Heart left ventricle (tissue), 16 donors: ENCODE measurements around the gene NFKBIL1. TPM values are rescaled to one million over a fixed set of nuclear protein-coding genes. Genes with fewer than 3 reads are reported as not detected.

ENCODE experiments used
- ATAC-seq, 4 donors: fragments of 200-7000 bp; cut with Tn5 transposase; one replicate each; pipeline ENCODE4 v1.9.1; 2020 to 2022; ENCODE audit warnings: moderate library complexity in 4 of 4, mild to moderate bottlenecking in 3 of 4, moderate number of reproducible peaks in 1 of 4
- DNase-seq, 5 donors: peaks; one replicate each; pipeline ENCODE4 v3.0.0-alpha.2; 2020
- H3K27ac ChIP-seq, 12 donors: fragments of 200-600 bp; sonication (generic) in 4 of 12; one replicate each; pipeline versions ENCODE4 v1.5.0 to v1.8.0; 2016 to 2022; ENCODE audit warnings: mild to moderate bottlenecking in 2 of 12
- H3K27me3 ChIP-seq, 9 donors: fragments of 200-600 bp; sonication (generic) in 2 of 9; one replicate each; pipeline versions ENCODE4 v1.5.1 to v1.8.0; 2016 to 2022; ENCODE audit warnings: mild to moderate bottlenecking in 3 of 9
- H3K36me3 ChIP-seq, 9 donors: fragments of 200-600 bp; sonication (generic) in 2 of 9; one replicate each; pipeline versions ENCODE4 v1.5.0 to v1.8.0; 2018 to 2022; ENCODE audit warnings: mild to moderate bottlenecking in 2 of 9
- H3K4me1 ChIP-seq, 12 donors: fragments of 200-600 bp; sonication (generic) in 4 of 12; one replicate each; pipeline versions ENCODE4 v1.5.0 to v1.8.0; 2016 to 2022; ENCODE audit warnings: mild to moderate bottlenecking in 3 of 12
- H3K4me3 ChIP-seq, 12 donors: fragments of 200-600 bp; sonication (generic) in 4 of 12; one replicate each; pipeline versions ENCODE4 v1.5.0 to v1.8.0; 2017 to 2022; ENCODE audit warnings: mild to moderate bottlenecking in 9 of 12, moderate library complexity in 4 of 12
- H3K9me3 ChIP-seq, 12 donors: fragments of 200-600 bp; sonication (generic) in 4 of 12; one replicate each; pipeline versions ENCODE4 v1.5.0 to v1.8.0; 2016 to 2022; ENCODE audit warnings: mild to moderate bottlenecking in 1 of 12
- CTCF ChIP-seq, 12 donors: fragments of 200-600 bp; sonication (generic) in 4 of 12; IDR thresholded peaks; one replicate each; pipeline versions ENCODE4 v1.5.0 to v1.8.0; 2018 to 2022; ENCODE audit warnings: antibody characterized with exemption in 12 of 12, mild to moderate bottlenecking in 5 of 12
- POLR2A ChIP-seq, 2 donors: fragments of 450-650 bp; IDR thresholded peaks; one replicate each; pipeline ENCODE4 v1.6.1; 2017; ENCODE audit warnings: antibody characterized with exemption in 2 of 2, mild to moderate bottlenecking in 2 of 2, moderate library complexity in 2 of 2
- WGBS, 4 donors: extraction: QIAGEN DNeasy Blood & Tissue Kit in 2 of 4; methylation state at CpG; one replicate each; pipeline versions ENCODE4 v1.1.5 to v1.1.7; 2013 to 2018; 5-methylcytosine and 5-hydroxymethylcytosine counted together
- intact Hi-C, 10 donors: fragments of 100-400 bp; cut with DNase I; formaldehyde crosslinking; loops; one replicate each; pipeline versions ENCODE4 v1.11.1 to v1.14.2; 2022
- polyA plus RNA-seq, 2 donors: library from polyadenylated mRNA; stranded (reverse); fragments of 200-250 nt; gene quantifications; one replicate each; pipeline ENCODE4 v1.2.3, GENCODE V29; 2013
- total RNA-seq, 9 donors: library from RNA; depleted of rRNA in 2 of 9; stranded (reverse); fragments of >200 nt in 2 of 9; fragmentation: NEBNext Ultra II Directional in 3 of 9; extraction: Animal tissue kit (Norgen Biotek cat#: 25700) in 3 of 9; gene quantifications; one replicate each; pipeline versions ENCODE4 v1.1.0 to v1.2.4, GENCODE V29; 2016 to 2023
- donor health status: ischemic (EF 13 %, LVEDD 7.1; RV severe dilation, severe dysfunction).
- donor health status: healthy with polysubstance abuse.
- donor health status: DM: no; HTN: yes; CAD: no.
- donor health status: DM: no; HTN: no; CAD: no.
- donor health status: ischemic (EF 25% LVEDD 6.9; RV normal size, moderate dysfunction).
- donor health status: ischemic (EF 25% LVEDD 5.7; RV mildly dilated, moderate dysfunction).
- donor health status: healthy.
- donor health status: DM: yes; HTN: yes; CAD: no.
- donor health status: ischemic (EF 35%, LVEDD 5.7; RV mildly dilated, moderate dysfunction).
- donor health status: nonischemic (EF 11% LVEDD 7.7; RV severe dilation, severe dysfunction).
- donor health status: DM: yes; HTN: yes; CAD: no.
- donor health status: PGD.
- donor health status: ischemic (EF 29% LVEDD 5.4; RV normal size, mild dysfunction).
- donor health status: nonischemic (EF 23%, LVEDD 6.1; RV moderate dilation, normal function).

Gene NFKBIL1
- total and polyA plus RNA-seq, 11 donors = 10.0 to 22.9 (median 13.6) TPM

- Histone ChIP-seq H3K4me3 (no peak overlapping the region), H3K4me1 (no peaks in the 10 kb centered on the region), H3K36me3 (peaks cover 0 to 44% (median 10%) of the 10 kb centered on the region in 9 donors), H3K27ac (no peak overlapping the region), H3K9me3 (no peaks in the 10 kb centered on the region), H3K27me3 (peaks cover 0 to 4% (median 0%) of the 10 kb centered on the region in 9 donors)
- TF ChIP-seq CTCF (IDR thresholded peaks at IDR 0.05) = no peak
- intact Hi-C loops = no loop called here
- ATAC-seq (no peak), DNase-seq (no peak)
- WGBS, 4 donors = 70 to 82% (median 78%) methylated on average over 4 of the region's 4 CpGs
Observed at GRCh38 chr6:31510007-31510406, 37.4 kb upstream of the NFKBIL1 start.

- H3K4me3 ChIP-seq = no peak overlapping the region
- H3K9me3 ChIP-seq = no peaks in the 10 kb centered on the region
- H3K27me3 ChIP-seq = no peaks in the 10 kb centered on the region
- intact Hi-C loops = no loop called here
- peaks cover 0 to 14% (median 0%) of the 10 kb centered on the region in 12 donors for H3K4me1 ChIP-seq
- DNase-seq = no peak
- whole genome bisulfite sequencing, 4 donors = 65 to 83% (median 77%) methylated on average over 4 to 5 of the region's 5 CpGs
- no peak for TF ChIP-seq POLR2A (IDR thresholded peaks at IDR 0.05)
- TF ChIP-seq CTCF (IDR thresholded peaks at IDR 0.05) = no peak
- H3K27ac ChIP-seq = no peak overlapping the region
- H3K36me3 ChIP-seq = peaks cover 0 to 23% (median 5%) of the 10 kb centered on the region in 9 donors
- no peak for ATAC-seq
Observed at GRCh38 chr6:31513456-31514165, 33.8 kb upstream of the NFKBIL1 start.

GRCh38 chr6:31521835-31522234 is 25.6 kb upstream of the NFKBIL1 start:
- no peaks in the 10 kb centered on the region for H3K27me3 ChIP-seq
- 81 to 84% (median 82%) methylated on average over 3 of the region's 3 CpGs for WGBS, 4 donors
- no peak overlapping the region for H3K4me3 ChIP-seq
- no peaks in the 10 kb centered on the region for H3K9me3 ChIP-seq
- H3K36me3 ChIP-seq = no peaks in the 10 kb centered on the region
- no peak overlapping the region for H3K27ac ChIP-seq
- peaks cover 0 to 5% (median 0%) of the 10 kb centered on the region in 12 donors for H3K4me1 ChIP-seq
- TF ChIP-seq POLR2A (IDR thresholded peaks at IDR 0.05) (no peak), CTCF (IDR thresholded peaks at IDR 0.05) (no peak)
- ATAC-seq = no peak
- intact Hi-C loops = no loop called here
- no peak for DNase-seq

- no peaks in the 10 kb centered on the region for H3K27me3 ChIP-seq
- ATAC-seq (no peak), DNase-seq (no peak)
- WGBS, 4 donors = 74 to 80% (median 80%) methylated on average over 8 of the region's 8 CpGs
- no peaks in the 10 kb centered on the region for H3K4me1 ChIP-seq
- no peaks in the 10 kb centered on the region for H3K9me3 ChIP-seq
- no peak overlapping the region for H3K4me3 ChIP-seq
- TF ChIP-seq POLR2A (IDR thresholded peaks at IDR 0.05) (no peak), CTCF (IDR thresholded peaks at IDR 0.05) (no peak)
- peaks cover 0 to 13% (median 12%) of the 10 kb centered on the region in 9 donors for H3K36me3 ChIP-seq
- peak overlapping the region in 1 of 12 donors; percentile 9 for H3K27ac ChIP-seq
- intact Hi-C loops = no loop called here
Observed at GRCh38 chr6:31525553-31525931, 21.9 kb upstream of the NFKBIL1 start.
